Glomerular visceral epithelial cell (primary cell): ENCODE results near the gene GBGT1.
"Not testable (repeated sequence)": the region's sequence is repeated elsewhere in the genome, so short reads cannot be mapped to it uniquely, and the experiment has no call there.

Experiments used
- DNase-seq: peaks from one replicate; pipeline ENCODE4 v3.0.0-alpha.2; 2016; ENCODE audit errors: extremely low spot score

Gene GBGT1

DNA sequence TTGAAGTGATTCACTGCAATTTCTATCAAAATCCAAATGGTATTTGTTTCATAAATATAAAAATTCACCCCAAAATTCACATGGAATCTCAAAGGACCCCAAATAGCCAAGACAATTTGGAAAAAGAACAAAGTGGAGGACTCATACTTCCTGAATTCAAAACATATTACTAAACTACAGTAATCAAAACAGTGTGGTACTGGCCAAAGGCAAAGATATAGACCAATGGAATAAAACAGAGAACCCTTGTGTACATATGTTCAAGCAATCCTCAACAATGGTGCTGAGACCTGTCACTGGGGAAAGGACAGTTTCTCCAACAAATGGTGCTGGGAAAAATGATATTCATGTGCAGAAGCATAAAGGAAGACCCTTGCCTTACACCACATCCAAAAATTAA is 31.3 kb upstream of the GBGT1 start:
- DNase-seq, result no peak

DNA sequence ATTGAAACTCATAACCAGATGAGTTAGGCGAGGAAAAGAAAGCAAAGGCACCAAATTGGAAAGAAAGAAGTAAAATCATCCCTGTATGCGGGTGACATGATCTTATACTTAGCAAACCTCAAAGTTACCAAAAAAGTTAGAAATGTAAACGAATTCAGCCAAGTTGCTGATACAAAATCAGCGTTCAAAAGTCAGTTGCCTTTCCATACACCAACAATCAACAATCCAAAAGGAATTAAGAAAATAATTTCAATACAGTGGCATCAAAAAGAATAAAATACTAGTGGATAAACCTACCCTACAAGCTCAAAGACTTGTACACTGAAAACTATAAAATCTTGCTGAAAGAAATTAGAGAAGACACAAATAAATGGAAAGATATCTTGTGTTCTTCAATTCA is 30.9 kb upstream of the GBGT1 start:
- DNase-seq, result no peak

- no peak for DNase-seq
Measured at GRCh38 chr9:133191989-133192388, 28.3 kb upstream of the GBGT1 start.

DNA sequence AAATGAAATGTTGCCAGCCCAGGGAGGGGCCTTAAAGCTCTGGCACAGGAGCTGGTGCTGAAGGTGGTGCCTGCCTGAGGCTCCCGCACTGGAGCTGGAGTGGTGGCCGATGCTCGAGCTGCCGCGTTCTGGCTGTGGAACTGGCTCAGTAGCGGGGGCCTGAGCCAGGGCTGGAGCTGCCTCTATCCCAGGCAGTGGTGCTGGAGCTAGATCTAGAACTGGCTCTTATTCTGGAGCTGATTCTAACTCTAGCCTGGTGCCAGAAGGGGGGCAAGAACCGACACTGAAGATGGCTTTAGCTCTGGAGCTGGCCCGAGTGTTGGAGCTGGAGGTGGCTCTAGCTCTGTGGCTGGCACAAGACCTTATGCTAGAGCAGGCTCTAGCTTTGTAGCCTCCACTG is 26.1 kb upstream of the GBGT1 start:
- no peak for DNase-seq

DNA sequence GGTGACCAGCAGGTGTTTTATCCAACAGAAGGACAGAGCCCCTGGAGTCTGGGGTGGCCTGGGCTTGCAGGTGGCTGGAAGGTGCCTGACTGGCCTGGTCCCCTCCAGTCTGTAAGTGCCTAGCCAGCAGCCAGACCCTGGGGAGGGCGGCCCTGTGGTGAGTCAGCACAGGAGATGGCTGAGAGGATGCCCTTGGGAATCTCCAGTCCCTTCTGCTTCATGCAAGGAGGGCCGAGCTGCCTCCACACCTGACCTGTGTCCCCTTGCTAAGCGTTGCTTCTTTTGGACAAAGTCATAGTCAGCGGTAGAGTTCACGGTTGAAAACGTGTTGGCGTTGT is 25.1 kb upstream of the GBGT1 start:
- DNase-seq, result no peak

DNA sequence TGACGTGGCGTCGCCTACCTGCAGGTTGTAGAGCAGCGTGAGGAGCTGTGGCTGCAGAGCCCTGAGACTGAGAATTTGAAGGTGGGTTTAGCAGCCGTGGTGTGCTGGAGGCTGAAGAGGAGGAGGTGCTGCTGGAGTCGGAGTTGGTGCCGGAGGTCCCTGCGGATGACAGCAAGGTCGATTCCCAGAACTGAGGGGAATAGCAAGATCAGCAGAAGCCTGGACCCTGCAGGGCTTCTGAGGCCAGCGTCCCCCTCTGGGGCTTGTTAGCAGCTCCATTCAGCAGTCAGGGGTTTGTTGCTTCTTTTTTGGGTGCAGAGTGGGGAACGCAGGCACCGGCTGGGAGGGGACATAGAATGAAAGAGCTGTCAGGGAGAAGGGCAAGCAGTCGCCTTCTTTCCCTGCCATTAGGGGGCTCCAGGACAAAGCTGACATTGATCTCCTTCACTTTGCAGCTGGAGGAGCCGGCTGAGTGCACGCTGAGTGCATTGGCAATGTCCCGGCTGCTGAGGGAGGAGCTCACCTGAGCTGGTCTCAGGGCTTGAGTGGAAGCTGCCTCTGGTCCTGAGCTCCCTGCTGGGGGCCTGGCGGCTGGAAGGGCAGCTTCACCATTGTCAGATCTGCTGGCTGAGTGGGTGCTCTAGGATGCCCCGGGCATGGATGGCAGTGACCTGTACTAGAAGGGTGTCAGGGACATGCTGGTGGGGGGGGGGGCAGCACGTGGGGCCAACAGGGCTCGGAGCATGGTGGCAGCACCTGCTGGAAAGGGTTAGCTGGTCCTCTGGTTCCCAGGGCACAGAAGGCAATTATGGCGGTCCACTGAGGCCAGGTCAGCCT is 24.5 kb upstream of the GBGT1 start:
- peak; percentile 36 for DNase-seq

- no peak for DNase-seq
Measured at GRCh38 chr9:133187561-133188005, 23.9 kb upstream of the GBGT1 start.

- DNase-seq, result no peak
Measured at GRCh38 chr9:133186736-133187135, 23.0 kb upstream of the GBGT1 start.

DNA sequence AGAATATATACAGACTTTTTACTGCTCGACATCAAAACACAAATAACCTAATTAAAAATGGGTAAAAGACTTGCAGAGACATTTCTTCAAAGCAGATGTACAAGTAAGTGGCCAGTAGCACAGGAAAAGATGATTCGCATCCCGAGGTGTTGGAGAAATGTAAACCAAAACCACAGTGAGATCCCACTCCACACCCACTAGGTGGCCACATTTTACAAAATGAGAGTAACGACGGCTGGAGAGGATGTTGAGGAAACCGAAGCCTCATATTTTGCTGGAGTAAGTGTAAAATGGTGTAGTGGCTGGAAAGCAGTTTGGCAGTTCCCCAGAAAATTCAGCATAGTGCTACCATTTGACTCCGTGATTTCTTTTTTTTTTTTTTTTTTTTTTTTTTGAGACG is 21.3 kb upstream of the GBGT1 start:
- DNase-seq, result peak; percentile 67

DNA sequence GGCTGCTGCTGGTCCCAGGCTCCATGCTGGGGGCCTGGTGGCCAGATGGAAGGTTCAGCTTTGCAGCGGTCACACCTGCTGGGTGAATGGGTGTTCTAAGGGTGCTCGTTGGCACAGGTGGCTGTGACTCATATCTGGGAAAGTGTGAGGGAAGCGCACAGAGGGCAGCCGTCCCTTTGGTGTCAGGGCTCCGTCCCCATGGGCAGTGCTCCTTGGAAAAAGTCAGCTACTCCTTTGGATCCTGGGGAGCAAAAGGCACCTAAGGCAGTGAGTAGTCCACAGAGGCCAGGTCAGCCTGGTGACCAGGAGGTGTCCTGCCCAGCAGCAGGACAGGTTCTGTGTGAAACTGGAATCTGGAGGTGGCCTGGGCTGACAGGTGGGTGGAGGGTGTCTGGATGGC is 18.4 kb upstream of the GBGT1 start:
- no peak for DNase-seq

- DNase-seq, result no peak
Measured at GRCh38 chr9:133181561-133181960, 17.8 kb upstream of the GBGT1 start.

- DNase-seq, result no peak
Measured at GRCh38 chr9:133180953-133181352, 17.2 kb upstream of the GBGT1 start.

GRCh38 chr9:133173056-133173455 is 9.3 kb upstream of the GBGT1 start:
- no peak for DNase-seq

DNA sequence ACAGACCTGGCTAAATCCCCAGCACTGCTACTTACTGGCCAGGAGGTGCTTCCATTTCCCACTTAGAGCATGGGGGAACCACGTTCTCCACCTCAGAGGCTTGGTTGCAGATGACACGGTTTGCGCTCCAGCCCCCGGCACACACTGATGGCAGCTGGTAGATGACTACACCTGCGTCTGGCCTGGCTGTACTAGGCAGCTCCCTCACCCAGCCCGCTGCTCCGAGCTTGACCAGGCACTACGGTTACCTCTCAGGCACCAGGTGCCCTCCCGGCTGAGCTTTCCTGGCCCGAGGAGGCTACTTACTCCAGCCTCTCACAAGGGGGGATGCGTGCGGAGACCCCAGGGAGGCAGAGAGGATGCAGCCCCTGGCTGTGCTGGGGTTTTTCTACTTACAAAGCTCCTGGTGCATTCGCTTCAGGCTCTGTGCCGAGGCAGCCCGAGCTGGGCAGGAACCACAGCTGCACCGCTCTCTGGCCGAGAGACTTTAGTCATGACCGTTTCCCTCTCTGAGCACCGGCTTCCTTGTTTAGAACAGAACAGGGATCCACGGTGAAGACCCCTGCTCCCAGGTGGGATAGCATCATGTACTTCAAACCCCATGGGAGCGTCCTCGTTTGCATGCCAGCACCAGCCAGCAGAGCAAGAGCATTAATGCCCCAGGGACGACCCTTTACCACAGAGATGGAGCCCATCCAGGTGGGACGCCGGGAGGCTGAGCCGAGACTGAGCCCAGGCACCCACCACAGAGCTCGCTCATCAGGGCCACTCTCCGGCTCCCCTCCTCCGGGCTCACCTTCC is 7.6 kb upstream of the GBGT1 start:
- DNase-seq, result no peak

- DNase-seq, result no peak
Measured at GRCh38 chr9:133170716-133171115, 7.0 kb upstream of the GBGT1 start.

GRCh38 chr9:133169687-133170086 is 6.0 kb upstream of the GBGT1 start:
- not testable (repeated sequence) for DNase-seq

DNA sequence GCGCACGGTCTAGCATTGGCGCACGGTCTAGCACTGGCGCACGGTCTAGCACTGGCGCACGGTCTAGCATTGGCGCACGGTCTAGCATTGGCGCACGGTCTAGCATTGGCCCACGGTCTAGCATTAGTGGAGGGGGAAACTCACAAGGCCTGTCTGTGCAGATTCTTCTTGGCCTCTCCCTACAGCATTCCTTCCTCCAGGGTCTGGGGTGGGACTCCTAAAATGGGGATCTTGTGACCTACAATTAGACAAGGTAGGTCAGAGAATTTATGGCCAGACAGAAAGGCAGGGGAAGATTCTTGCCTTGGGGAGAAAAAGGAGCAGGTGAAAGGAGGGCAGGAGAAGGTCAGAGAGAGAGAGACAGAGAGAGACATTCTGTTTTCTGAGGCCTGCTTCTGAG is 5.4 kb upstream of the GBGT1 start:
- no peak for DNase-seq

DNA sequence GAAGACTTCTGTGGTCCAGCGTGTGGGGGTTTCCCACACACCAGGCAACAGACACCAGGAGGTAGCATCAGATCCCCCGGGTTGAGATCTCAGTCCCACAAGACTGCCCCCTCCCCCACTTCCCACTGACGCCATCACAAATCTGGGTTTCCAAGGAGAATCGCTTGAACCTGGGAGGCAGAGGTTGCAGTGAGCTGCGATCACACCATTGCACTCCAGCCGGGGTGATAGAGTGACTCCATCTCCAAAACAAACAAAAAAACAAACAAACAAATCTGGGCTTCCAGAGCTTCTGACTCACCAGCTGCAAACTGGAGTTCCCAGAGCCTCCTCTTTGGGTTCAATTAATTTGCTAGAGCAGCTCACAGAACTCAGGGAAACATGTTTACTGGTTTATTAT is 4.7 kb upstream of the GBGT1 start:
- no peak for DNase-seq

- DNase-seq, result no peak
Measured at GRCh38 chr9:133167769-133168168, 4.1 kb upstream of the GBGT1 start.

- DNase-seq, result no peak
Measured at GRCh38 chr9:133167096-133167730, 3.5 kb upstream of the GBGT1 start.

DNA sequence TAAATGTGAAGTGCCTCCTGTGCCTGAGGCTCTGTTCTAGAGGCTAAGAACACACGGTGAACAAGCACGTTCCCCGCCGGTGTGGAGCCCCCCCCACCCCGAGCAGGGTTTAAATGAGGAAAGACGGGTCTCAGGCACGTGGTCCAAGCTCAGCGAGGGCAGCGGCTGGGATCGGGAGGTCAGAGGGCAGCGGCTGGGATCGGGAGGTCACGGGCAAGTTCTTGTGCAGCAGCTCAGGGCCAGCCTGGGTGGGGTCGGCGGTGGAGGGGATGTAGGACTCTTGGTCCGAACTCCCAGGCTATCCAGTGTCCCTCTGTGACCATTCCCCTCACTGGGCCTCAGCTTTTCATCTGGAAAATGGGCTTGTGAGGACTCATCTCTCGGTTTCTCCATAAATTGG is 2.7 kb upstream of the GBGT1 start:
- DNase-seq, result no peak

DNA sequence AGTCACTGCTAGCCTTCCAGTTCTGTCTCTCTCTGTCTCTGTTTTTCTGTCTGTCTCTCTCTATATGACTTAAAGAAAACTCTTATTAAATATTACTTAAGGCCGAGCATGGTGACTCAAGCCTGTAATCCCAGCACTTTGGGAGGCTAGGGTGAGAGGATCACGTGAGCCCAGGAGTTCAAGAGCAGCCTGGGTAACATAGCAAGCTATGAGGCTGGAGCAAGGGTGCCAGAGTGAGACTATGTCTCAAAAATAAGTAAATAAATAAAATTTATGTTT is 1.7 kb upstream of the GBGT1 start:
- DNase-seq, result no peak

GRCh38 chr9:133164191-133164590 is 477 bp upstream of the GBGT1 start:
- DNase-seq, result no peak
